Karpas-422 (cell line): Measurements from ENCODE around the gene CCDC169. TPM values are rescaled to one million over a fixed set of nuclear protein-coding genes. Genes with fewer than 3 reads are reported as not detected.
A peak's percentile ranks its signal among the peaks of the same experiment; 100 is the strongest.

Experiments
- DNase-seq: peaks from one replicate; pipeline ENCODE4 v3.0.0-alpha.2; 2015
- H2AFZ ChIP-seq: fragments of 200-600 bp; sonication (generic); 2 replicates; pipeline ENCODE4 v1.6.1; 2014; ENCODE audit warnings: antibody characterized with exemption, low read length, mixed read lengths
- H3K27ac ChIP-seq: fragments of 200-600 bp; sonication (generic); 2 replicates; pipeline ENCODE4 v1.5.1; 2014; ENCODE audit warnings: mild to moderate bottlenecking, low read length, moderate library complexity
- H3K27me3 ChIP-seq: fragments of 200-600 bp; sonication (generic); 2 replicates; pipeline ENCODE4 v1.6.1; 2014; ENCODE audit warnings: low read length, mixed read lengths
- H3K36me3 ChIP-seq: fragments of 200-600 bp; sonication (generic); 2 replicates; pipeline ENCODE4 v1.6.1; 2014; ENCODE audit warnings: low read length, mixed read lengths; ENCODE audit not compliant: insufficient read depth
- H3K4me1 ChIP-seq: fragments of 200-600 bp; sonication (generic); 2 replicates; pipeline ENCODE4 v1.6.1; 2014; ENCODE audit warnings: mild to moderate bottlenecking, low read length, mixed read lengths
- H3K4me2 ChIP-seq: fragments of 200-600 bp; sonication (generic); 2 replicates; pipeline ENCODE4 v1.6.1; 2014; ENCODE audit warnings: low read length, low read depth, mild to moderate bottlenecking; ENCODE audit not compliant: poor library complexity, severe bottlenecking
- H3K4me3 ChIP-seq: fragments of 200-600 bp; sonication (generic); 2 replicates; pipeline ENCODE4 v1.5.1; 2014; ENCODE audit warnings: mild to moderate bottlenecking, antibody characterized with exemption, low read length, mixed read lengths
- H3K79me2 ChIP-seq: fragments of 200-600 bp; sonication (generic); 2 replicates; pipeline ENCODE4 v1.6.1; 2014; ENCODE audit warnings: mild to moderate bottlenecking, low read length, mixed read lengths
- H3K9ac ChIP-seq: fragments of 200-600 bp; sonication (generic); 2 replicates; pipeline ENCODE4 v1.6.0; 2014; ENCODE audit warnings: low read length
- H3K9me2 ChIP-seq: fragments of 200-600 bp; sonication (generic), shearing (Covaris generic); replicated peaks from 2 replicates; pipeline ENCODE4 v1.6.0; 2014; ENCODE audit warnings: mild to moderate bottlenecking, low read length, moderate library complexity; ENCODE audit not compliant: insufficient read depth
- H3K9me3 ChIP-seq: fragments of 300-700, 200-600 bp; sonication (generic); 2 replicates; pipeline ENCODE4 v1.6.1; 2014; ENCODE audit warnings: low read length, mixed read lengths
- H4K20me1 ChIP-seq: fragments of 200-600 bp; sonication (generic); 2 replicates; pipeline ENCODE4 v1.6.1; 2014; ENCODE audit warnings: mild to moderate bottlenecking, antibody characterized with exemption, low read length, low read depth; ENCODE audit not compliant: insufficient read depth
- total RNA-seq: library from RNA; depleted of rRNA; stranded (reverse); fragments of >200 nt; shearing (Covaris generic); gene quantifications from 2 replicates; pipeline ENCODE4 v1.2.3, GENCODE V29; 2014; ENCODE audit warnings: low replicate concordance; rRNA removed

Gene CCDC169
- total RNA-seq = not detected in 2 replicates

DNA sequence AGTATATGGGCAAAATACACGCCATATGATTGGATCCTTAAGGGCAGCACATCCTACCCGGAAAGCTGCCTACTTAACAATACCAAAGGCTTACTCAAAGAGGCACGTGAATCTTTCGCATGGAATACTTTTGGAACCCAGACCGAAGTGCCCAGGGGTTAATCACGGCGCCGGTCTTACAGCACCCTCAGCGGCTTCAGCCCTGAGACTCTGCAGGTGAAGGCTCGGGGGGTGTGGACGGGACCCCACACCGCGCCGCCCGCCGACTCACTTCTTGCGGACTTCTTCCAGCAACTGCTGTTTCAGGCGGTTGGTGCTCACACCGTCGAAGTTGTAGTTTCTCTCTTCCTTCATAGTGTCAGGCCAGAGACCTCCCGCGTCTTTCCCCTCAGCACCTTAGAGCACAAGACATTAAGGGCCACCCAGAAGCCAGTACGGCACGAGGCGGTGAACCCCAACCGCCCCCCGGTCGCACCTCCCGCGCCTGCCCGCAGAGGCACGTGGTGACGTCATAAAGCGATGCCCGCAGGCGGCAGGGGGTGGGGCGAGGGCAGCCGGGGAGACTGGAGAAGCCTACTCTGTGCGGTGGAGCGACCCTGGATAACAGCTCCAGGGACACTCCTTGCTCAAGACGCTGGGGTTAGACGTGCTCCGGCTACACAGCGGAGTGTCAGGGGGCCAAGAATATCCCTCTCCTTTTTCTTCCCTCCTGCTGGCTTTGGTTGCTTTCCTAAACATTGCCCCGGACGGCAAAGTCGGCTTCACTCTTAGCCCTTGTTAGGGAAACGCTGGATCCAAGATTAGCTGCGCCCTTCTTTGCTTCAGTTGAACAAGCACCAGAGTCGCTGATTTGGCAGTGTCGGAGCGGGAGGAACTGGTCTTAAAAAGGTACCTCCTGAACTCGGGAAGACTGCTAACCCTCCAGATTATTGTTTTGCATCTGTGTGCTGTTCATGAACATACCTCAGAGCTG lies at the start of gene CCDC169:
Gene CCDC169, minus strand, starts transcription at position 449 of the 973 bp plus-strand sequence. Its CDS starts 95 bp downstream, at position 354.
- H3K27me3 ChIP-seq = no peaks in the 10 kb centered on the region
- DNase-seq = no peak
- H3K9me2 ChIP-seq = no peaks in the 10 kb centered on the region
- H3K79me2 ChIP-seq = no peaks in the 10 kb centered on the region
- no peaks in the 10 kb centered on the region for H3K36me3 ChIP-seq
- H3K4me3 ChIP-seq = no peak within 1 kb of the TSS
- H3K4me1 ChIP-seq = no peaks in the 10 kb centered on the region
- H3K27ac ChIP-seq = no peak within 1 kb of the TSS
- H3K4me2 ChIP-seq = no peak within 1 kb of the TSS
- H3K9me3 ChIP-seq = no peaks in the 10 kb centered on the region
- no peaks in the 10 kb centered on the region for H4K20me1 ChIP-seq
- no peak within 1 kb of the TSS for H3K9ac ChIP-seq
- no peak within 1 kb of the TSS for H2AFZ ChIP-seq

- Histone ChIP-seq H3K9me3 (no peaks in the 10 kb centered on the region), H2AFZ (no peak within 1 kb of the TSS), H3K4me1 (peaks cover 7% of the 10 kb centered on the region), H3K27ac (no peak within 1 kb of the TSS), H3K9me2 (no peaks in the 10 kb centered on the region), H3K4me3 (no peak within 1 kb of the TSS), H3K79me2 (no peaks in the 10 kb centered on the region), H4K20me1 (no peaks in the 10 kb centered on the region), H3K36me3 (no peaks in the 10 kb centered on the region), H3K9ac (no peak within 1 kb of the TSS), H3K4me2 (no peak within 1 kb of the TSS), H3K27me3 (no peaks in the 10 kb centered on the region)
- peak; percentile 81 for DNase-seq
These were observed 48.8 kb upstream of the CCDC169 start, which contains the start of gene SPART for GRCh38 chr13:36346222-36347083. Gene SPART, minus strand, starts transcription at chr13:36346394. Its CDS starts 10,564 bp downstream, at chr13:36335830.

DNA sequence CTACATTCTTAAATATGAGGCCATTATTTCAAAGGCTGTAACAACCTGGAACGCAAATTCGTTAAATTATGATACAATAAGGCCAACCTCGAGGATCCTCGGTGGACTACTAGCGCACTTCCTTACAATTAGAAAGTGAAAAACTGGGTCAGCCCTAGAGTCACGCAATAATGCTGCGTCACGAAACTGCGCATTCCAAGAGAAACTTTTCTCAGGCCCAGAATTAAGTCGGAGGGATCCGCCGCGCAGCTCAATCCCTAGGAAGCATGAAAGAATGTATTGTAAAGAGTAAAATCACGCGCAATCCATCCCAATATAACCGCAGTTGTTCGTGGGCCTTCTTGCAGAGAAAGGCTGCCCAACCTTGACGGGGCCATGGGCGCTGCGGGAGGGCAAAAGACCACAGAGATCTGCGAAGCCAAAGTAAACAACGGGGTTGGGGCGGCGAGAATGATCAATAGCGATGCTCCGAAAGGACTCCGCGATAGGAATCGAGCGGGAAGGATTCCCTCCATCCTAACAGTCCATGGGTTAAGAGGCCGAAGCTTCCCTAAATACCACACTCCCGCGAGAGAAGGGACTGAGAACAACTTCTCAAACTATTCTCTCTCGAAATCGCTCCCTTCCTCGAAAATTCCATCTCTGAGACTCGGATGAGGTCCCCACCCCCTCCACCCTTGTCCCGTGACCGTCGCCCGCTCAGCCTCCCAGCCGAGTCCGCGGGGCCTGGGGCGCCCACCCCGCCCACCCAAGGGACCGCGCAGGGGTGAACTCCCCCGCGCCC lies 48.0 kb upstream of the CCDC169 start:
- Histone ChIP-seq H3K27ac (no peak overlapping the region), H3K4me1 (peaks cover 7% of the 10 kb centered on the region), H3K4me3 (no peak overlapping the region), H3K36me3 (no peaks in the 10 kb centered on the region), H3K27me3 (no peaks in the 10 kb centered on the region), H3K9ac (no peak overlapping the region), H2AFZ (no peak overlapping the region), H3K9me2 (no peaks in the 10 kb centered on the region), H3K4me2 (no peak overlapping the region), H3K9me3 (no peaks in the 10 kb centered on the region), H4K20me1 (no peaks in the 10 kb centered on the region), H3K79me2 (no peaks in the 10 kb centered on the region)
- no peak for DNase-seq

DNA sequence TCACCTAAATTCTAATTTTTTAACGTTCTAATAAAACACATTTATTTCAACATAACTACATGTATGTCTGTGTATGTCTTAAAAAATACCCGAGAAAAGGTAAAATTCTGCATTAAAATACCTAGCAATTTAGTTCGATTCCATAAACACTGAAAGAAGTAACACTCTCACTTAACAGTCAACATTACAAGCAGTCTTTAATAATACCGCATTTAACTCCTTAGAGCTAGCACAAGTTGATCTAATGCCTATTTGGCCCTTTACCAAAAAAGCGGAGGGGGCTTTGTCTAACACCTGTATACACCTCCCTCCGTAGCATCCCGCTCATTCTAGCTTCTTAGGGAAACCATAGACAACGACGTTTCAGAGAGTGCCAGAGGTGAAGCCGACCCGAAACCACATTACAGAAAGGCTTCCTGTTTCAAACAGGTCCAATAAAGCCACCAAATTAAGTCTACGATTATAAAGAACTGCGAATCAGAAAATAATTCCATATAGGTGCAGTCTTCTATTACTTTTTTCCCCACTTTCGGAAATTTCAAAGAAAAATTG lies 47.3 kb upstream of the CCDC169 start:
- Histone ChIP-seq H3K79me2 (no peaks in the 10 kb centered on the region), H3K27ac (no peak overlapping the region), H3K27me3 (no peaks in the 10 kb centered on the region), H3K4me2 (no peak overlapping the region), H2AFZ (no peak overlapping the region), H3K9me2 (no peaks in the 10 kb centered on the region), H3K36me3 (no peaks in the 10 kb centered on the region), H3K4me1 (peaks cover 7% of the 10 kb centered on the region), H3K9me3 (no peaks in the 10 kb centered on the region), H3K9ac (no peak overlapping the region), H3K4me3 (no peak overlapping the region), H4K20me1 (no peaks in the 10 kb centered on the region)
- no peak for DNase-seq

GRCh38 chr13:36344173-36344572 lies 46.6 kb upstream of the CCDC169 start:
- H3K9ac ChIP-seq = no peak overlapping the region
- H2AFZ ChIP-seq = no peak overlapping the region
- peaks cover 7% of the 10 kb centered on the region for H3K4me1 ChIP-seq
- H3K27me3 ChIP-seq = no peaks in the 10 kb centered on the region
- H3K4me3 ChIP-seq = no peak overlapping the region
- H3K79me2 ChIP-seq = no peaks in the 10 kb centered on the region
- H3K27ac ChIP-seq = no peak overlapping the region
- H4K20me1 ChIP-seq = no peaks in the 10 kb centered on the region
- no peaks in the 10 kb centered on the region for H3K36me3 ChIP-seq
- no peaks in the 10 kb centered on the region for H3K9me2 ChIP-seq
- H3K9me3 ChIP-seq = no peaks in the 10 kb centered on the region
- DNase-seq = no peak
- H3K4me2 ChIP-seq = no peak overlapping the region

DNA sequence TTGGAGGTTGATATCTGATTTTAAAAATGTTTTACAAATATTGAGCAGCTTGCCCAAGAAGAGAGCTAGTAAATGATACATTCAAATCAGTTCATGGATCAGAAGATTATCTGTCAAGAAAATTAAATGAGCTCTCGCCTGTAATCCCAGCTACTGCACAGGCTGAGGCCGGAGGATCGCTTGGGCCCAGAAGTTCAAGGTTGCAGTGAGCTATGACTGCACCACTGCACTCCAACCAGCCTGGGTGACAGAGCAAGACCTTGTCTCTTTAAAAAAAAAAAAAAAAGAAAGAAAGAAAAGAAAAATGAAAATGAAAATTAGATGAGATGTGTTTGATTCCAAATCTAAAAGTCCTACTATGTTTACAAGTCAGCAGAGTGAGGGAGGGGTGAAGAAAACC lies 46.2 kb upstream of the CCDC169 start:
- H4K20me1 ChIP-seq = no peaks in the 10 kb centered on the region
- no peak overlapping the region for H3K27ac ChIP-seq
- peaks cover 7% of the 10 kb centered on the region for H3K4me1 ChIP-seq
- no peak overlapping the region for H3K4me3 ChIP-seq
- no peak overlapping the region for H3K9ac ChIP-seq
- H3K27me3 ChIP-seq = no peaks in the 10 kb centered on the region
- DNase-seq = no peak
- no peaks in the 10 kb centered on the region for H3K9me2 ChIP-seq
- no peak overlapping the region for H2AFZ ChIP-seq
- no peaks in the 10 kb centered on the region for H3K79me2 ChIP-seq
- H3K4me2 ChIP-seq = no peak overlapping the region
- no peaks in the 10 kb centered on the region for H3K36me3 ChIP-seq
- H3K9me3 ChIP-seq = no peaks in the 10 kb centered on the region

GRCh38 chr13:36342715-36343114 lies 45.1 kb upstream of the CCDC169 start:
- Histone ChIP-seq H3K4me3 (no peak overlapping the region), H3K9me2 (no peaks in the 10 kb centered on the region), H4K20me1 (no peaks in the 10 kb centered on the region), H3K79me2 (no peaks in the 10 kb centered on the region), H3K27me3 (no peaks in the 10 kb centered on the region), H3K9me3 (no peaks in the 10 kb centered on the region), H2AFZ (no peak overlapping the region), H3K9ac (no peak overlapping the region), H3K4me1 (peaks cover 7% of the 10 kb centered on the region), H3K27ac (no peak overlapping the region), H3K4me2 (no peak overlapping the region), H3K36me3 (no peaks in the 10 kb centered on the region)
- DNase-seq = no peak
